HEK293 (cell line): ENCODE measurements around the gene YPEL4.

Experiments used
- CTCF ChIA-PET: fragments of 350-600 bp; formaldehyde crosslinking; extraction: SDS; loops from one replicate; lab custom pipeline; 2021; ENCODE audit warnings: antibody characterized with exemption; lab: Yijun Ruan, JAX
- POLR2A ChIA-PET: fragments of 300-600 bp; formaldehyde crosslinking; extraction: SDS; loops from one replicate; lab custom pipeline; 2020; ENCODE audit warnings: antibody characterized with exemption, inconsistent platforms; lab: Yijun Ruan, JAX
- H3K27ac ChIP-seq: fragments of 200-500 bp; sonication (Bioruptor generic); 2 replicates; pipeline ENCODE4 v1.5.1; 2014; ENCODE audit warnings: low read depth, low read length, control low read depth, inconsistent platforms; ENCODE audit errors: extremely low read depth
- H3K36me3 ChIP-seq, 2 experiments: fragments of 200-500 bp in 1 of 2; sonication (Bioruptor generic) in 1 of 2; 1 replicate in 1 of 2; 2 replicates in 1 of 2; pipeline ENCODE4 v1.5.1; 2014 to 2017; ENCODE audit warnings: inconsistent platforms in 2 of 2, low read length in 2 of 2; ENCODE audit not compliant: control insufficient read depth in 2 of 2, insufficient read depth in 1 of 2
- H3K4me1 ChIP-seq: fragments of 200-500 bp; sonication (Bioruptor generic); 2 replicates; pipeline ENCODE4 v1.5.1; 2014; ENCODE audit warnings: mild to moderate bottlenecking, low read length, inconsistent platforms; ENCODE audit not compliant: control insufficient read depth, insufficient read depth
- H3K4me3 ChIP-seq: 2 replicates; pipeline ENCODE4 v1.5.1; 2011; ENCODE audit warnings: low read depth, mild to moderate bottlenecking, control low read depth, low read length, moderate library complexity
- H3K9me3 ChIP-seq: fragments of 200-500 bp; sonication (Bioruptor generic); 2 replicates; pipeline ENCODE4 v1.5.1; 2014; ENCODE audit warnings: low read depth, low read length, inconsistent platforms; ENCODE audit not compliant: control insufficient read depth, insufficient read depth
- EGR2 ChIP-seq: fragments of 450-650 bp; formaldehyde crosslinking; IDR thresholded peaks from 2 replicates; pipeline ENCODE4 v1.5.1; 2016; ENCODE audit warnings: low read depth, missing biosample characterization, missing genetic modification characterization
- GLIS1 ChIP-seq: fragments of 450-650 bp; formaldehyde crosslinking; IDR thresholded peaks from 2 replicates; pipeline ENCODE4 v1.5.1; 2016; ENCODE audit warnings: missing biosample characterization, missing genetic modification characterization
- KLF1 ChIP-seq: fragments of 450-650 bp; formaldehyde crosslinking; IDR thresholded peaks from 2 replicates; pipeline ENCODE4 v1.5.1; 2016; ENCODE audit warnings: missing biosample characterization, missing genetic modification characterization
- KLF8 ChIP-seq: fragments of 450-650 bp; formaldehyde crosslinking; IDR thresholded peaks from 2 replicates; pipeline ENCODE4 v1.5.1; 2016; ENCODE audit warnings: missing biosample characterization, missing genetic modification characterization
- PRDM6 ChIP-seq: fragments of 450-650 bp; formaldehyde crosslinking; IDR thresholded peaks from 2 replicates; pipeline ENCODE4 v1.5.1; 2017; ENCODE audit warnings: missing biosample characterization, missing genetic modification characterization
- RBAK ChIP-seq: fragments of 450-650 bp; formaldehyde crosslinking; IDR thresholded peaks from 2 replicates; pipeline ENCODE4 v1.5.1; 2016; ENCODE audit warnings: missing biosample characterization, missing genetic modification characterization
- SCRT2 ChIP-seq: fragments of 450-650 bp; formaldehyde crosslinking; IDR thresholded peaks from 2 replicates; pipeline ENCODE4 v1.5.1; 2016; ENCODE audit warnings: missing biosample characterization, missing genetic modification characterization
- ZBTB20 ChIP-seq: fragments of 450-650 bp; formaldehyde crosslinking; IDR thresholded peaks from 2 replicates; pipeline ENCODE4 v1.5.1; 2016; ENCODE audit warnings: missing biosample characterization, missing genetic modification characterization
- ZBTB7A ChIP-seq: fragments of 450-650 bp; formaldehyde crosslinking; IDR thresholded peaks from 2 replicates; pipeline ENCODE4 v1.5.1; 2016; ENCODE audit warnings: low read depth, missing biosample characterization, missing genetic modification characterization
- ZBTB8A ChIP-seq: fragments of 450-650 bp; formaldehyde crosslinking; IDR thresholded peaks from 2 replicates; pipeline ENCODE4 v1.5.1; 2016; ENCODE audit warnings: missing biosample characterization, missing genetic modification characterization
- ZEB2 ChIP-seq: fragments of 450-650 bp; formaldehyde crosslinking; IDR thresholded peaks from 2 replicates; pipeline ENCODE4 v1.5.1; 2016; ENCODE audit warnings: missing biosample characterization, missing genetic modification characterization
- ZNF146 ChIP-seq: fragments of 450-650 bp; formaldehyde crosslinking; IDR thresholded peaks from 2 replicates; pipeline ENCODE4 v1.5.1; 2016; ENCODE audit warnings: missing biosample characterization, missing genetic modification characterization
- ZNF16 ChIP-seq: fragments of 450-650 bp; formaldehyde crosslinking; IDR thresholded peaks from 2 replicates; pipeline ENCODE4 v1.5.1; 2016; ENCODE audit warnings: low read depth, missing biosample characterization, missing genetic modification characterization
- ZNF223 ChIP-seq: fragments of 450-650 bp; formaldehyde crosslinking; IDR thresholded peaks from 2 replicates; pipeline ENCODE4 v1.5.1; 2016; ENCODE audit warnings: missing biosample characterization, missing genetic modification characterization
- ZNF266 ChIP-seq: fragments of 450-650 bp; formaldehyde crosslinking; IDR thresholded peaks from 2 replicates; pipeline ENCODE4 v1.5.1; 2016; ENCODE audit warnings: missing biosample characterization, missing genetic modification characterization, low read depth
- ZNF621 ChIP-seq: fragments of 450-650 bp; formaldehyde crosslinking; IDR thresholded peaks from 2 replicates; pipeline ENCODE4 v1.5.1; 2017; ENCODE audit warnings: missing biosample characterization, missing genetic modification characterization
- ZNF626 ChIP-seq: fragments of 450-650 bp; sonication (Bioruptor Pico); formaldehyde crosslinking; IDR thresholded peaks from 2 replicates; pipeline ENCODE4 v1.5.1; 2018; ENCODE audit warnings: missing biosample characterization, missing genetic modification characterization, inconsistent platforms
- ZNF645 ChIP-seq: fragments of 450-650 bp; formaldehyde crosslinking; IDR thresholded peaks from 2 replicates; pipeline ENCODE4; 2016; ENCODE audit warnings: missing biosample characterization, missing genetic modification characterization
- ZNF707 ChIP-seq: fragments of 450-650 bp; formaldehyde crosslinking; IDR thresholded peaks from 2 replicates; pipeline ENCODE4 v1.5.1; 2016; ENCODE audit warnings: missing biosample characterization, missing genetic modification characterization
- ZNF785 ChIP-seq: fragments of 450-650 bp; formaldehyde crosslinking; IDR thresholded peaks from 2 replicates; pipeline ENCODE4 v1.5.1; 2016; ENCODE audit warnings: missing biosample characterization, missing genetic modification characterization
- ZNF791 ChIP-seq: fragments of 450-650 bp; formaldehyde crosslinking; IDR thresholded peaks from 2 replicates; pipeline ENCODE4 v1.5.1; 2016; ENCODE audit warnings: missing biosample characterization, missing genetic modification characterization
- TF ChIP-seq, protein P1 (sequence below): fragments of 450-650 bp; formaldehyde crosslinking; IDR thresholded peaks from 2 replicates; pipeline ENCODE4 v1.5.1; 2016; ENCODE audit warnings: missing biosample characterization, missing genetic modification characterization
- TF ChIP-seq, protein P2 (sequence below): fragments of 450-650 bp; formaldehyde crosslinking; IDR thresholded peaks from 2 replicates; pipeline ENCODE4 v1.5.1; 2016; ENCODE audit warnings: missing biosample characterization, missing genetic modification characterization
- TF ChIP-seq, protein P3 (sequence below): fragments of 450-650 bp; formaldehyde crosslinking; IDR thresholded peaks from 2 replicates; pipeline ENCODE4 v1.5.0; 2017; ENCODE audit warnings: missing biosample characterization, missing genetic modification characterization, borderline replicate concordance

Gene YPEL4

DNA sequence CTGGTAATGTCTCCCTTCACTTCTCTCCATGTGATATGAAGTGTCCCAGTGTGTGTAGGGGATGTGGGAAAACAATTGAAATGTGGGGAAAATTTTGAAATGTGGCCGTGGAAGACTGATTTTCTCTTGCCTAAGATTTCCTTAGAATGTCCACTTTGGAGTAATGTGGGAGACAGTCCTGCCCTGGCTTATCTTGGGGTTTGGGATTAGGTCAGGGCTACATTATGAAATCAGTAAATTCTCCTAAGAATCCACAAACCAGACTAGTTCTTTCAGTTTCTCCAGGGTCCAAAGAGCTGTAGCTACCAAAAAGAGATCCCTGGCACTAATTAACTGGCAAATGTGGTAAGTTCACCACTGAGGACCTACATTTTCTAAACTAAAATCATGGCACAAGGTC, 22.8 kb downstream of the YPEL4 start:
- Histone ChIP-seq H3K9me3 (no peaks in the 10 kb centered on the region), H3K36me3 (no peaks in the 10 kb centered on the region), H3K4me3 (no peak overlapping the region)
- CTCF ChIA-PET, result interaction anchor here (1.3 kb wide), 1 partner anchor 17 kb away, joined by 6 read pairs; no protein-coding TSS in a partner anchor
- TF ChIP-seq ZNF146 (tag by site-specific recombination) (no peak), ZNF707 (tag by site-specific recombination) (no peak), KLF1 (tag by site-specific recombination) (no peak), ZNF785 (no peak), ZNF266 (no peak)
- TF ChIP-seq, all 188 proteins: peak for 0
- POLR2A ChIA-PET, result no interaction called here
- Histone ChIP-seq H3K4me1 (no peaks in the 10 kb centered on the region), H3K27ac (no peak overlapping the region)

- POLR2A ChIA-PET, result no interaction called here
- Histone ChIP-seq H3K4me3 (no peak overlapping the region), H3K4me1 (no peaks in the 10 kb centered on the region), H3K36me3 (no peaks in the 10 kb centered on the region), H3K27ac (no peak overlapping the region), H3K9me3 (no peaks in the 10 kb centered on the region)
- TF ChIP-seq PRDM6 (tag by site-specific recombination) (no peak), ZNF223 (tag by site-specific recombination) (no peak), RBAK (no peak), ZBTB7A (no peak), ZNF645 (tag by site-specific recombination) (no peak), ZBTB20 (no peak), EGR2 (tag by site-specific recombination) (no peak), ZNF16 (tag by site-specific recombination) (no peak), ZNF626 (tag by site-specific recombination) (no peak), ZNF621 (tag by site-specific recombination) (no peak), GLIS1 (tag by site-specific recombination) (no peak), ZEB2 (tag by site-specific recombination) (no peak), ZBTB8A (tag by site-specific recombination) (no peak), ZNF791 (tag by site-specific recombination) (no peak), SCRT2 (tag by site-specific recombination) (no peak), KLF8 (tag by site-specific recombination) (no peak)
- TF ChIP-seq, protein P1, sequence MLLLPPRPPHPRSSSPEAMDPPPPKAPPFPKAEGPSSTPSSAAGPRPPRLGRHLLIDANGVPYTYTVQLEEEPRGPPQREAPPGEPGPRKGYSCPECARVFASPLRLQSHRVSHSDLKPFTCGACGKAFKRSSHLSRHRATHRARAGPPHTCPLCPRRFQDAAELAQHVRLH (tag by site-specific recombination), result no peak
- TF ChIP-seq, protein P2, sequence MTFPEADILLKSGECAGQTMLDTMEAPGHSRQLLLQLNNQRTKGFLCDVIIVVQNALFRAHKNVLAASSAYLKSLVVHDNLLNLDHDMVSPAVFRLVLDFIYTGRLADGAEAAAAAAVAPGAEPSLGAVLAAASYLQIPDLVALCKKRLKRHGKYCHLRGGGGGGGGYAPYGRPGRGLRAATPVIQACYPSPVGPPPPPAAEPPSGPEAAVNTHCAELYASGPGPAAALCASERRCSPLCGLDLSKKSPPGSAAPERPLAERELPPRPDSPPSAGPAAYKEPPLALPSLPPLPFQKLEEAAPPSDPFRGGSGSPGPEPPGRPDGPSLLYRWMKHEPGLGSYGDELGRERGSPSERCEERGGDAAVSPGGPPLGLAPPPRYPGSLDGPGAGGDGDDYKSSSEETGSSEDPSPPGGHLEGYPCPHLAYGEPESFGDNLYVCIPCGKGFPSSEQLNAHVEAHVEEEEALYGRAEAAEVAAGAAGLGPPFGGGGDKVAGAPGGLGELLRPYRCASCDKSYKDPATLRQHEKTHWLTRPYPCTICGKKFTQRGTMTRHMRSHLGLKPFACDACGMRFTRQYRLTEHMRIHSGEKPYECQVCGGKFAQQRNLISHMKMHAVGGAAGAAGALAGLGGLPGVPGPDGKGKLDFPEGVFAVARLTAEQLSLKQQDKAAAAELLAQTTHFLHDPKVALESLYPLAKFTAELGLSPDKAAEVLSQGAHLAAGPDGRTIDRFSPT (tag by site-specific recombination), result no peak
- TF ChIP-seq, protein P3, sequence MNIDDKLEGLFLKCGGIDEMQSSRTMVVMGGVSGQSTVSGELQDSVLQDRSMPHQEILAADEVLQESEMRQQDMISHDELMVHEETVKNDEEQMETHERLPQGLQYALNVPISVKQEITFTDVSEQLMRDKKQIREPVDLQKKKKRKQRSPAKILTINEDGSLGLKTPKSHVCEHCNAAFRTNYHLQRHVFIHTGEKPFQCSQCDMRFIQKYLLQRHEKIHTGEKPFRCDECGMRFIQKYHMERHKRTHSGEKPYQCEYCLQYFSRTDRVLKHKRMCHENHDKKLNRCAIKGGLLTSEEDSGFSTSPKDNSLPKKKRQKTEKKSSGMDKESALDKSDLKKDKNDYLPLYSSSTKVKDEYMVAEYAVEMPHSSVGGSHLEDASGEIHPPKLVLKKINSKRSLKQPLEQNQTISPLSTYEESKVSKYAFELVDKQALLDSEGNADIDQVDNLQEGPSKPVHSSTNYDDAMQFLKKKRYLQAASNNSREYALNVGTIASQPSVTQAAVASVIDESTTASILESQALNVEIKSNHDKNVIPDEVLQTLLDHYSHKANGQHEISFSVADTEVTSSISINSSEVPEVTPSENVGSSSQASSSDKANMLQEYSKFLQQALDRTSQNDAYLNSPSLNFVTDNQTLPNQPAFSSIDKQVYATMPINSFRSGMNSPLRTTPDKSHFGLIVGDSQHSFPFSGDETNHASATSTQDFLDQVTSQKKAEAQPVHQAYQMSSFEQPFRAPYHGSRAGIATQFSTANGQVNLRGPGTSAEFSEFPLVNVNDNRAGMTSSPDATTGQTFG (tag by site-specific recombination), result no peak
- CTCF ChIA-PET, result no interaction called here
Observed at GRCh38 chr11:57624864-57625263, 24.8 kb downstream of the YPEL4 start.
